MCF 10A (cell line): ENCODE data around the gene ZNF284. TPM values are rescaled to one million over a fixed set of nuclear protein-coding genes. Genes with fewer than 3 reads are reported as not detected.

Experiments
- Bru-seq: library from RNA; stranded (reverse); fragments of 400-500 nt; gene quantifications from one replicate; lab custom pipeline; 2021; lab: Mats Ljungman, UMichigan
- BruChase-seq, 2 experiments: library from RNA; stranded (reverse); fragments of 400-500 nt; gene quantifications; one replicate each; lab custom pipeline; 2021; lab: Mats Ljungman, UMichigan
- BruUV-seq: library from RNA; stranded (reverse); fragments of 400-500 nt; replicated peaks from 2 replicates; lab custom pipeline; 2021; lab: Mats Ljungman, UMichigan
- CTCF ChIA-PET: fragments of 300-600 bp; sonication (Branson Sonifier 250); formaldehyde crosslinking; extraction: SDS; loops from one replicate; lab custom pipeline; 2021; ENCODE audit warnings: antibody characterized with exemption, inconsistent platforms; lab: Yijun Ruan, JAX
- POLR2A ChIA-PET: fragments of 300-600, 350-650 bp; sonication (Branson Sonifier 250); formaldehyde crosslinking; extraction: SDS; loops from one replicate; lab custom pipeline; 2020; ENCODE audit warnings: antibody characterized with exemption, inconsistent platforms; lab: Yijun Ruan, JAX
- DNase-seq: peaks from one replicate; pipeline ENCODE4 v3.0.0-alpha.2; 2018; ENCODE audit not compliant: unreplicated experiment
- H3K27ac Mint-ChIP-seq: one replicate; pipeline ENCODE4 v1.8.0; 2022; ENCODE audit warnings: mild to moderate bottlenecking, low read depth, mixed read lengths; ENCODE audit not compliant: unreplicated experiment
- H3K27me3 Mint-ChIP-seq: one replicate; pipeline ENCODE4 v1.8.0; 2022; ENCODE audit warnings: mixed read lengths; ENCODE audit not compliant: insufficient read depth, unreplicated experiment
- H3K36me3 Mint-ChIP-seq: one replicate; pipeline ENCODE4 v1.8.0; 2022; ENCODE audit warnings: mild to moderate bottlenecking, moderate library complexity, mixed read lengths; ENCODE audit not compliant: insufficient read depth, unreplicated experiment
- H3K4me1 Mint-ChIP-seq: one replicate; pipeline ENCODE4 v1.8.0; 2022; ENCODE audit warnings: mixed read lengths; ENCODE audit not compliant: insufficient read depth, unreplicated experiment
- H3K4me3 Mint-ChIP-seq: one replicate; pipeline ENCODE4 v1.8.0; 2022; ENCODE audit warnings: mild to moderate bottlenecking, moderate library complexity, mixed read lengths; ENCODE audit not compliant: unreplicated experiment
- H3K9me3 Mint-ChIP-seq: one replicate; pipeline ENCODE4 v1.8.0; 2022; ENCODE audit warnings: mixed read lengths; ENCODE audit not compliant: unreplicated experiment
- CTCF ChIP-seq: fragments of 200-600 bp; IDR thresholded peaks from one replicate; pipeline ENCODE4 v1.8.0; 2022; ENCODE audit warnings: antibody characterized with exemption, mild to moderate bottlenecking; ENCODE audit not compliant: unreplicated experiment
- intact Hi-C: fragments of 100-400 bp; cut with micrococcal nuclease; formaldehyde crosslinking; loops from 2 replicates; pipeline ENCODE4 v1.14.1; 2022
- long read RNA-seq: library from polyadenylated mRNA; stranded (forward); transcript quantifications from one replicate; pipeline ENCODE4 v2.0.0, GENCODE V29; 2022
- total RNA-seq: library from RNA; stranded (reverse); gene quantifications from 2 replicates; pipeline ENCODE4 v1.2.3, GENCODE V29; 2022

Gene ZNF284
- total RNA-seq (2.5 and 3.8 TPM in 2 replicates), Bru-seq, nascent RNA (percentile 52 among the genes with signal in this experiment), BruChase-seq, experiment 1, labeled RNA remaining after a 6-hour chase (percentile 77 among the genes with signal in this experiment), BruChase-seq, experiment 2, labeled RNA remaining after a 2-hour chase (percentile 88 among the genes with signal in this experiment)
- long read RNA-seq, full-length matches to known transcripts, result 1 of 2 reads
- long read RNA-seq, partial matches to known transcripts, result 0 of 2 reads
- long read RNA-seq, other reads (novel, unspliced or antisense), result 1 of 2 reads

GRCh38 chr19:44071824-44072542 lies at the start of gene ZNF284:
ZNF284 (plus strand) TSS chr19:44072159; CDS start chr19:44076390, 4,231 bp downstream.
- TF ChIP-seq CTCF, result no peak
- BruUV-seq, result TSS peak; percentile 66
- CTCF ChIA-PET, result interaction anchor here (1.1 to 2.1 kb wide), 2 partner anchors 23 to 64 kb away, joined by 4 to 7 read pairs; partner anchors contain the start of gene ZNF224
- POLR2A ChIA-PET, result interaction anchor here (0.6 to 3.2 kb wide), 10 partner anchors 20 to 247 kb away, joined by 3 to 29 read pairs (median 4); partner anchors contain the start of genes ZNF223, ZNF224 and ZNF225
- no peaks in the 10 kb centered on the region for H3K27me3 Mint-ChIP-seq
- H3K36me3 Mint-ChIP-seq, result peaks cover 8% of the 10 kb centered on the region
- peaks cover 23% of the 10 kb centered on the region for H3K9me3 Mint-ChIP-seq
- intact Hi-C loops, result loop anchor here (1.0 to 2.0 kb wide), 3 partner anchors 22 to 137 kb away; partner anchors contain the start of genes ZNF224, ZNF230 and ZNF45
- H3K4me3 Mint-ChIP-seq, result peak within 1 kb of the TSS; percentile 83
- DNase-seq, result peak; percentile 92
- peak within 1 kb of the TSS; percentile 84 for H3K27ac Mint-ChIP-seq
- H3K4me1 Mint-ChIP-seq, result peaks cover 17% of the 10 kb centered on the region

- BruUV-seq, result no TSS peak
- Mint-ChIP-seq H3K4me1 (no peaks in the 10 kb centered on the region), H3K27ac (peak overlapping the region; percentile 84), H3K27me3 (no peaks in the 10 kb centered on the region), H3K9me3 (peaks cover 31% of the 10 kb centered on the region), H3K4me3 (peak overlapping the region; percentile 95), H3K36me3 (peaks cover 18% of the 10 kb centered on the region)
- CTCF ChIA-PET, result no interaction called here
- POLR2A ChIA-PET, result interaction anchor here (0.8 to 2.0 kb wide), 4 partner anchors 10 to 140 kb away, joined by 3 to 9 read pairs (median 5); partner anchors contain the start of gene ZNF226
- no peak for TF ChIP-seq CTCF
- intact Hi-C loops, result no loop called here
- no peak for DNase-seq
Measured at GRCh38 chr19:44024900-44025216, 47.1 kb upstream of the ZNF284 start.

- Mint-ChIP-seq H3K27ac (peak within 1 kb of the TSS; percentile 84), H3K4me3 (peak within 1 kb of the TSS; percentile 95), H3K4me1 (no peaks in the 10 kb centered on the region), H3K9me3 (peaks cover 31% of the 10 kb centered on the region), H3K27me3 (no peaks in the 10 kb centered on the region), H3K36me3 (peaks cover 21% of the 10 kb centered on the region)
- BruUV-seq, result TSS peak; percentile 70
- ChIA-PET POLR2A (interaction anchor here (0.5 to 2.0 kb wide), 8 partner anchors 9 to 1607 kb away, joined by 3 to 9 read pairs (median 4); partner anchors contain the start of gene ZNF226), CTCF (no interaction called here)
- peak; percentile 63 for DNase-seq
- no peak for TF ChIP-seq CTCF
- intact Hi-C loops, result no loop called here
Measured at GRCh38 chr19:44025217-44025936, 46.6 kb upstream of the ZNF284 start, which contains the start of gene ZNF222. ZNF222 (plus strand) TSS chr19:44025379; CDS start chr19:44025437, 58 bp downstream.
